Urinary bladder (tissue), 4 donors: Measurements from ENCODE around the gene YEATS4. TPM values are rescaled to one million over a fixed set of nuclear protein-coding genes. Genes with fewer than 3 reads are reported as not detected.

Experiments used
- DNase-seq: peaks from one replicate; pipeline ENCODE4 v3.0.0-alpha.2; 2015; ENCODE audit errors: extremely low spot score
- H3K27ac ChIP-seq: one replicate; pipeline ENCODE4 v1.5.1; 2013; ENCODE audit warnings: low read depth, mild to moderate bottlenecking, moderate library complexity
- H3K36me3 ChIP-seq: one replicate; pipeline ENCODE4 v1.6.1; 2013; ENCODE audit warnings: mild to moderate bottlenecking, moderate library complexity; ENCODE audit not compliant: insufficient read depth
- H3K4me1 ChIP-seq: one replicate; pipeline ENCODE4 v1.6.1; 2013; ENCODE audit warnings: mild to moderate bottlenecking, moderate library complexity; ENCODE audit not compliant: insufficient read depth
- H3K4me3 ChIP-seq: one replicate; pipeline ENCODE4 v1.5.1; 2013; ENCODE audit warnings: low read depth, low read length
- WGBS: extraction: QIAGEN DNeasy Blood & Tissue Kit; methylation state at CpG from one replicate; pipeline ENCODE4 v1.1.7; 2013; 5-methylcytosine and 5-hydroxymethylcytosine counted together
- polyA plus RNA-seq: library from polyadenylated mRNA; stranded (reverse); fragments of 200-250 nt; gene quantifications from one replicate; pipeline ENCODE4 v1.2.3, GENCODE V29; 2013
- total RNA-seq: library from RNA; depleted of rRNA; stranded (reverse); fragments of >200 nt; gene quantifications from one replicate; pipeline ENCODE4 v1.2.3, GENCODE V29; 2014
- donor health status: healthy with polysubstance abuse.
- donor health status: healthy.

YEATS4 gene
- total and polyA plus RNA-seq, 2 donors, result 15.2 to 24.0 TPM

DNA sequence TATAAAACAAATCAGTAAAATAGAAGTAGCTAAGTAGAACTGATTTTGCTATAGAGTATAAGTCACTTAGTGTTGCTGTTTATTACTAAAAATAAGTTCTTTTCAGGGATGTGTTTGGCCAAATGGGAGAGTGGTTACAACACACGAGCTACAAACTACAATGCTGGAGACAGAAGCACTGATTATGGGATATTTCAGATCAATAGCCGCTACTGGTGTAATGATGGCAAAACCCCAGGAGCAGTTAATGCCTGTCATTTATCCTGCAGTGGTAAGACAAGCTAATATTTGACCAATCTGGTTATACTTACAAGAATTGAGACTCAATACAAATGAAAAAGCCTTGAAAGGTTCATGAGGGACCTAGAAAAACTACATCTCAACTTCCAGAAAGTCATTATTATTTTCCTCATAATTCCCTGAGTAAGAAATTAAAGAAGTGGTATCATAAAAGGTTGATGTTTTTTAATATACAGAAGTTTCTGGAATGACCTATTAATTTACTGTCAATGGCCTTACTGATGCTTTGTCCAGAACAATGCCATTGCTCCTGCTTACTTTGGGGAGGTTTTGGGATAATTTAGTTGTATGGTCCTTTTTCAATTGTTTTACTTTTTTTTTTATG is 9.4 kb upstream of the YEATS4 start:
- H3K4me3 ChIP-seq, result no peak overlapping the region
- no peak for DNase-seq
- no peaks in the 10 kb centered on the region for H3K36me3 ChIP-seq
- no peaks in the 10 kb centered on the region for H3K4me1 ChIP-seq
- no peak overlapping the region for H3K27ac ChIP-seq
- WGBS, result 71% methylated on average over 2 of the region's 2 CpGs

DNA sequence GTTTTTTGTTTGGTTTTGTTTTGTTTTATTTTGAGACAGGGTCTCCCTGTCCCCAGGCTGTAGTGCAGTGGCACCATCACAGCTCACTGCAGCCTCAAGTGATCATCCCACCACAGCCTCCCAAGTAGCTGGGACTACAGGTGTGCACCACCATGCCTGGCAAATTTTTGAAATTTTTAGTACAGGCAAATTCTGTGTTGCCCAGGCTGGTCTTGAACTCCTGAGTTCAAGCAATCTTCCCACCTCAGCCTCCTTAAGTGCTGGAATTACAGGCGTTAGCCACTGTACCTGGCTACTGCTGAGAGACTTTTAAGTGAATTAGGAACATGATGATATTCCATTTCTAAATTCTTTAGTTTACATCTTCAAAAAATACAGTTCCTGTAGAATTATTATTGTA is 8.8 kb upstream of the YEATS4 start:
- Histone ChIP-seq H3K36me3 (no peaks in the 10 kb centered on the region), H3K4me1 (no peaks in the 10 kb centered on the region), H3K4me3 (no peak overlapping the region), H3K27ac (no peak overlapping the region)
- DNase-seq, result no peak
- WGBS, result 80% methylated on average over 1 of the region's 1 CpG

DNA sequence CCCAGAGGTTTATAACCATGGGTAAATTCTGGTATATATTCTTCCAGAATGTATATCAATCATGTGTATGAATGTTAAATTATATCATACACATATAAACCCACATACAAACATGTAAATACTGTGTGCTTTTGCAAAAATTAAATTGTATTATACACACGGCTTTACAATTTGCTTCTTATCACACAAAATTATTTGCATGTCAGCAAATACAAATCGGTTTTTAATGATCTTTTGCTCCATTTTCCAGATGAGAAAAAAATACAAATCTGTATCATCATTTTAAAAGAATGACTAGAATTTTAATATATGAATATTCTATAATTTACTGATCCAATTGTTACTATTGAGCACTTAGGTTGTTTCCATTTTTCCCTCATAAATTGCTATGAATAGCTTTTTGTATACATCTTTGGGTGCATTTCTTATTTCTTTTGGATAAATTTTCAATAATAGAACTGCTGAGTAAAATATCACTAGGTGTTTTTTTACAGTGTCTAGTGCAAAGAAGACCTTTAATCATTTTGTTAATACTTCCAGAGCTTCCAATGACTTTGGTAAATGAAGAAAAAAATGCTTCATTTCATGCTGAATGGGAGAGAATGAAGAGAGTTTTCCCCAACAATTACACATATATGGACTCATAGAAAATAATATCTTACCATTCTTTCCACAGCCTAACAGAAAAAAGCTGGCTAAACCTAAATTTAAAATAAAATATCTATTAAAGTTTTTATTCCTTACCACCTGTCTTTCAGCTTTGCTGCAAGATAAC is 7.9 kb upstream of the YEATS4 start:
- Histone ChIP-seq H3K36me3 (no peaks in the 10 kb centered on the region), H3K4me3 (no peak overlapping the region), H3K4me1 (no peaks in the 10 kb centered on the region), H3K27ac (no peak overlapping the region)
- DNase-seq, result no peak
- WGBS, result 80% methylated on average over 2 of the region's 2 CpGs

DNA sequence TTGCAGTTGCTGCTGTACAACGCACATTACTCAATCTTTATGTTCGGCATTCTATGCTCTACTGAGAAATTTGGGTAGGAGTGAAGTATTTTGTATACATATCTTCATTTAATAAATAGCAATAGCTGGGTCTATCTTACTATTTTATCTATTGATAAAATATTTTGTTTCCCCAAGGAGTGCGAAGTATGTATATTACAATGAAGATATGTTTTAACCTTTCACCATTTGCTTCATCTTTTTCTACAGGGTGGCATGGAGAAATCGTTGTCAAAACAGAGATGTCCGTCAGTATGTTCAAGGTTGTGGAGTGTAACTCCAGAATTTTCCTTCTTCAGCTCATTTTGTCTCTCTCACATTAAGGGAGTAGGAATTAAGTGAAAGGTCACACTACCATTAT is 6.6 kb upstream of the YEATS4 start:
- DNase-seq, result no peak
- no peak overlapping the region for H3K27ac ChIP-seq
- H3K36me3 ChIP-seq, result no peaks in the 10 kb centered on the region
- 89% methylated on average over 5 of the region's 5 CpGs for WGBS
- no peak overlapping the region for H3K4me3 ChIP-seq
- no peaks in the 10 kb centered on the region for H3K4me1 ChIP-seq

DNA sequence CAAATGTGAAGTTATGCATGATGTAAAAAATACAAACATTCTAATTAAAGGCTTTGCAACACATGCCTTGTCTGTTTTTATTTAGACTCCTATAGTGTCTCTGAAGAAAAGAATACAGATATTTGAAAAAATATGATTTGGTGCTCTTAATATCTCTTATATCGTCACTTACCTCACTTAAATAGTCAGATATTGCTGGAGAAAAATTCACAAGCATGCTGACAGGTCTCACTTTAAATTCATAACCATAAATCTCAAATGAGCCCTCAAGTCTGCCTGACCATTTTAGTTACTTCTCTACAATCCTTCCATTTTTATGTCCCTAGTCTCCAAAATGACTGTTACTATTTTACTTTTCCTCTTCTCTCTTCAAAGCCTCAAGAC is 5.4 kb upstream of the YEATS4 start:
- Histone ChIP-seq H3K4me1 (no peaks in the 10 kb centered on the region), H3K4me3 (no peak overlapping the region), H3K27ac (no peak overlapping the region), H3K36me3 (no peaks in the 10 kb centered on the region)
- 91% methylated on average over 1 of the region's 1 CpG for WGBS
- DNase-seq, result no peak

DNA sequence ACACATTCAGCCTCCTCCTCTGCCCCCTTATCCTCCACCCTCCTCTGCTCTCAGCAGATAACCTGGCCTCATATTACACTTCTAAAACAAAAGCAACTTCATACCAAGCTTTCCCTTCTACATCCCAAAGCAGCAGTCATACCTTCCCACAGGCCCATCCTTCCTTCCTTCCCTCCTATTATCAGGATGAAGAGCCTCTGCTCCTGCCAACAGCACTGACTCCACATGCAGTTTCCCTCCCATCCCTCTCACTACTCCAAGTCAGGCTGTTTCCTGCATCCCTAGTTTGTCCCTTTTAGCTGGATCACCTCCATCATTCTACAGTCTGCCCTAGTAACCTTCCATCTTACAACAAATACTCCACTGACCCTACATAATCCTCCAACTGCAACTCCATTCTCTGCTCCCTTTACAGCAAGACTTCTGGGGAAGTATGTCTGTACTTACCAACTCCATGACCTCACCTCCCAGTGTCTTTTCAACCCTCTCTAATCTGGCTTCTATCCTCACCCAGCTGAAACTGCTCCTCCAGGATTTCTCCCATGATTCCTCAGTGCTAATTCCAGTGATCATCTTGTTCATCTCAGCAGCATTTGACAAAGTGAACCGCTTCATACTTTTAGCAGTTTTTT is 4.9 kb upstream of the YEATS4 start:
- 45% methylated on average over 1 of the region's 1 CpG for WGBS
- Histone ChIP-seq H3K4me3 (no peak overlapping the region), H3K27ac (no peak overlapping the region), H3K36me3 (no peaks in the 10 kb centered on the region), H3K4me1 (no peaks in the 10 kb centered on the region)
- DNase-seq, result no peak

DNA sequence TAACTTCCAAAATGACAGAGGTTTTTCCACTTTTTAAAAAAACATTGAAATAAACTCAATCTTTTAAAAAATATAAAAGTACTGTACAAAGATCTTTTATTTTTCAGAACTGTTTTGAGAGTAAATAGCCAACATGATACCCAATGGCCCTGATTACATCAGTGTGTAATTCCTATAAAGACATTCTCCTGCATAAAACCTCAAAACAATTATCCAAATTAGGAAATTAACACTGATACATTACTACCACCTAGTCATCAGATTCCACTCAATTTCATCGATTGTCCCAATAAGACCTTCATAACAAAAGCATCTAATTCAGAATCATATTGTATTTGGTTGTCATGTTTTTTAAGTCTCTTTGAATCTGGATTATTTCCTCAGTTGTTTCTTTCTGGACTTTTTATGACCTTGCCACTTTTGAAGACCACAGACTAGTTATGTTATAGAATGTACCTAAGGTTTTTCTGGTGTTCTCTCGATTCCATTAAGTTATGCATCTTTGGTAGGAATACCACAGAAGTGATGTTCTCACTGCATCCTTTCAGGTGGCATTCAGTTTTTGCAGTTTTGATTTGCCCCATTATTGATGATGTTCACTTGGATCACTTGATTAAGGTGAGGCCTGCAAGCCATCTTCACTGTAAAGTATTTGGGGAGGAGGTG is 4.0 kb upstream of the YEATS4 start:
- H3K4me3 ChIP-seq, result no peak overlapping the region
- H3K36me3 ChIP-seq, result no peaks in the 10 kb centered on the region
- H3K27ac ChIP-seq, result no peak overlapping the region
- no peak for DNase-seq
- no peaks in the 10 kb centered on the region for H3K4me1 ChIP-seq
- 89% methylated on average over 2 of the region's 2 CpGs for WGBS

DNA sequence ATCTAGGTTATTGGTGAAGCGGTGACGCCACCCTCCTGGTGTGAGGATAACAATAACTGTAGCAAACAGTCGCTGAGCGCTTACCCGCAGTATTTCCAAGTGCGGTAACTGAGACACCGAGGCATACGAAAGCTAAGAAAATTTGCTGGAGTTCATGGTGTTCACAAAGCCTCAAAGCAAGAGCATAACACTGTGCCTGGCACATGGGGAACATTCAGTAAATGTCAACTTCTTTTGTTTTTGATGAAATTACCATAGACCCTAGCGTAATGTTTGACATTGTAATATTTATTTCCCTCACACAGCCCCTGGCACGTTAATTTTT is 767 bp downstream of the YEATS4 start:
- DNase-seq, result no peak
- Histone ChIP-seq H3K4me1 (no peaks in the 10 kb centered on the region), H3K4me3 (peak overlapping the region; percentile 68), H3K27ac (no peak overlapping the region), H3K36me3 (no peaks in the 10 kb centered on the region)
- 9% methylated on average over 10 of the region's 10 CpGs for WGBS

DNA sequence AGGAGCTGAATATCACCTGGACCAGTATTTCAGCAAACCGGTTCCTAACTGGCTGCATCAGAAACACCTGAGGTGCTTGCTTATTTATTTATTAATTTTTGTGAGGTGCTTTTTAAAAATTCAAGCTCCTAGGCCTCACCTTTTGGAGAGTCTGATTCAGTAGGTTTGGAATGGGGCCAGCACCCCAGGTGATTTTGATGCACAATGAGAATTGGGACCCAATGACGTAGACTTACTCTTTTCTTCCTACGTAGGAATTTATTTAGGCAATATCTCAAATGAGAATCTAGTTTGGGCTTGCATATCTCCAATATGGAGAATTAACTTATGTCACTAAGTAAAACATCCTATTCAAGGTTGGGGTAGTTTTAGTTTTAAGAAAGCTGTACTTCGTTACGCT is 7.3 kb downstream of the YEATS4 start:
- 95% methylated on average over 5 of the region's 5 CpGs for WGBS

DNA sequence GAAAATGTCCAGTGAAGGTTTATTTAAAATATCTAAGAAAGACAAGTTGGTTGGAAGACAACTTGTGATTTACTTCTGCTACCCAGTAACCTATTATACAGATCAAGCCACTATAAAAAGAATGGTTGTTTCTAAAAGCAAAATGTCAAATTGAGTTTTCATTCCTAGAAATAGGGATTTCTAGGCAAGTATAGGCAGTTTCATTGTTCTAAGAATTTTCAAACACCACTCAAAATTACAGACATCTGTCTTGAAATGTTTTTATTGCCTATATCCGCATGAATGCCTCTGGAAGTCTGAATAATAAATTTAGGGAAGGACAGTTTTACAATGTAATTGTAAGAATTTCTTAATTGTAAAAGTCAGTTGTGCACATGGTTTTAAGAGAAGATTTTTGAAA is 8.6 kb downstream of the YEATS4 start:
- Histone ChIP-seq H3K36me3 (no peaks in the 10 kb centered on the region), H3K4me1 (no peaks in the 10 kb centered on the region), H3K27ac (no peak overlapping the region), H3K4me3 (no peak overlapping the region)
- DNase-seq, result no peak
- 79% methylated on average over 1 of the region's 1 CpG for WGBS

More for the DNA sequence above, 7.3 kb downstream of the YEATS4 start:
- Histone ChIP-seq H3K4me3 (no peak overlapping the region), H3K27ac (no peak overlapping the region), H3K36me3 (no peaks in the 10 kb centered on the region), H3K4me1 (no peaks in the 10 kb centered on the region)
- no peak for DNase-seq

DNA sequence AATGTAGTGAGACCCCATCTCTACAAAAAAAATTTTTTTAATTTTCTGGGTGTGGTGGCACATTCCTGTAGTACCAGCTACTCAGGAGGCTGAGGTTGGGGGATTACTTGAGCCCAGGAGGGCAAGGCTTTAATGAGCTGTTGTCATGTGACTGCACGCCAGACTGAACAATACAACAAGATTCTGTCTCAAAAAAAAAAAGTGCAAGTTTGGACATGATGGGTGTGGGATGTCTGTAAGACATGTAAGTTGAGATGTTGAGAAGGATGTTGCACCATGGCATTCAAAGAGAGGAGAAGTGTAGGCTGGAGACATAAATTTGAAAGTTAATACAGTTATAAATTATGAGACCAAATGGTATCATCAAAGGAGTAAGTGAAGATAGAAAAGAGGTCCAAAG is 23.5 kb downstream of the YEATS4 start:
- Histone ChIP-seq H3K27ac (no peak overlapping the region), H3K36me3 (no peaks in the 10 kb centered on the region), H3K4me3 (no peak overlapping the region), H3K4me1 (no peaks in the 10 kb centered on the region)
- DNase-seq, result no peak
- WGBS, result 100% methylated on average over 1 of the region's 1 CpG

DNA sequence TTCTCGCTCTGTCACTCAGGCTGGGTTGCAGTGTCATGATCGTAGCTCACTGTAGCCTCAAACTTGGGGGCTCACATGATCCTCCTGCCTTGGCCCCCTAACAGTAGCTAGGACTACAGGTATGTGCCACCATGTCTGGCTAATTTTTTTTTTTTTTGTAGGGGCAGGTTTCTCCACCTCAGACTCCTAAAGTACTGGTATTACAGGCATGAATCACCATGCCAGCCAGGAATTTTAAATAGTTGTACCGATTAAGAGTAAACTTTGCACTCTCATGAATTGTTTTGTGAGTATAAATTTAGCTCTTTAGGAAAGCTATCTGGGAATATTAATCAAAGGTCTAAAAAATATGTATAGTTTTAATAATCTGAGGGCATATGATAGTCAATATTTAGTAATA is 25.5 kb downstream of the YEATS4 start:
- Histone ChIP-seq H3K4me3 (no peak overlapping the region), H3K27ac (no peak overlapping the region), H3K4me1 (no peaks in the 10 kb centered on the region), H3K36me3 (no peaks in the 10 kb centered on the region)
- 77% methylated on average over 3 of the region's 3 CpGs for WGBS
- no peak for DNase-seq

DNA sequence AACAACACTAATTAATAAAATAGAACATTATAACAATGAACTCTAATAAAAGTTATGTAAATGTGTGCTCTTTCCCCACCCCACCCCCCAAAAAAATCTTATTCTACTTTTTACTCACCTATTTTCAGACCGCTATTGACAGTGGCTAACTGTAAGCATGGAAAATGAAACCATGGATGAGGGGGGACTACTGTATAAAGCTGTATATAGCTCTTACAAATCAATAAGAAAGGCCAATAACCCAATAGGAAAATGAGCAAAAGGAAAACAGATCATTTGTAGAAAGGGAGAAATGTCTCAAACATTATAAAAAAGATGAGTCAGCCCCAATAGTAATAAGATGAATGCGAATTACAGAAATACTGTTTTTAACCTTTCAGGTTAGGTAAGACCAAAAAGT is 27.4 kb downstream of the YEATS4 start:
- H3K4me1 ChIP-seq, result no peaks in the 10 kb centered on the region
- DNase-seq, result no peak
- no peak overlapping the region for H3K4me3 ChIP-seq
- 95% methylated on average over 2 of the region's 2 CpGs for WGBS
- H3K36me3 ChIP-seq, result no peaks in the 10 kb centered on the region
- no peak overlapping the region for H3K27ac ChIP-seq

DNA sequence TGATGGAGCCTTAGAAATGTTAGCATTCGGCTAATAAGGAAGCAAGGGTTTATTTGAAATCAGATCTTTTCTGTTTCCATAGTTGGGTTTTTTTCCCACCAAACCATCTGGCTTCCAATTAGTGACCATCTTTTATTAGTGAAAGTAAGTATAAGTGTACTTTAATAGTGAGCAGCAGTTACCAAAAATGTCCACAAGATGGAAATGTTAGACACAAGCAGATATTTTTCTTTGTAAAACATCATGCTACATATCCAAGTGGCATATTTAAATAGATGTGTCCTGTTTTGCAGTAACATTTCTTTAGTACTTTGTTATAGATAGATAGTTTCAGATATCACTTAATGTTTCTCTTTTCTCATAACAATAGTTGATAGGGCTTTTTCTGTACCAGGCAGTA is 28.8 kb downstream of the YEATS4 start:
- H3K27ac ChIP-seq, result no peak overlapping the region
- H3K4me3 ChIP-seq, result no peak overlapping the region
- 61% methylated on average over 1 of the region's 1 CpG for WGBS
- no peak for DNase-seq
- no peaks in the 10 kb centered on the region for H3K36me3 ChIP-seq
- no peaks in the 10 kb centered on the region for H3K4me1 ChIP-seq
